GM18508 (cell line): ENCODE measurements around the gene SFPQ.
"Not testable (repeated sequence)": the region's sequence is repeated elsewhere in the genome, so short reads cannot be mapped to it uniquely, and the experiment has no call there.

Experiments
- ATAC-seq: cut with Tn5 transposase; IDR thresholded peaks from one replicate; pipeline ENCODE4 v1.9.1; 2021; ENCODE audit warnings: moderate number of reproducible peaks; ENCODE audit not compliant: insufficient read depth, unreplicated experiment

Gene SFPQ

DNA sequence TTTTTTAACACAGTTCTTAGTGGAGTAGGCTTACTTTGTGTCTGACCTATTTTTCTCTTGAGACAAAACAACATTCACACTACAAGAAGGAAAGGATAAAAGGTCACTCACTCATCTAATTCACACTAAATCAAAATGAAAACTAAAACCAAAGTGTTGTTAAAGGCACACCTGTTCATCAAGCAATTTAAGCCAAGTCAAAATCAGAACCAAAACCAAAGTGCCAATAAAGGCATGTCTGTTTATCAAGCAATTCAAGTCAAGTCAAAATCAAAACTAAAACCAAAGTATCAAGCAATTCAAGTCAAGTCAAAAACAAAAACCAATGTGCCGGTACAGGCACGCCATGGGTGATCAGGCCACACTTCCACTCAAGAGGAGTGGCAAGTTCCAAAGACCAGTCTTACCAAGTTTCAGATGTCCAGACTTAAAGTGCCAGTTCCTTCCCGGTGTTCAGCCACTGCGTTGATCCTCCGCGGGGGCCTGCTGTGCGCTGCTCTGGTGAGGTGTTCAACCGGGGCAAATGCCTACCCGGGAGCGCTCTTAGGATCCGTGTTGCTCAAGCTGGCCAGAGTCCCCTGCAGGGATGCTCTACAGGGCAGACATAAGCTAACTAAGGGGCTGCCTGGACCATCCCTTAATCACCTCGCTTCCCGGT is 46.9 kb downstream of the SFPQ start:
- ATAC-seq: not testable (repeated sequence)

DNA sequence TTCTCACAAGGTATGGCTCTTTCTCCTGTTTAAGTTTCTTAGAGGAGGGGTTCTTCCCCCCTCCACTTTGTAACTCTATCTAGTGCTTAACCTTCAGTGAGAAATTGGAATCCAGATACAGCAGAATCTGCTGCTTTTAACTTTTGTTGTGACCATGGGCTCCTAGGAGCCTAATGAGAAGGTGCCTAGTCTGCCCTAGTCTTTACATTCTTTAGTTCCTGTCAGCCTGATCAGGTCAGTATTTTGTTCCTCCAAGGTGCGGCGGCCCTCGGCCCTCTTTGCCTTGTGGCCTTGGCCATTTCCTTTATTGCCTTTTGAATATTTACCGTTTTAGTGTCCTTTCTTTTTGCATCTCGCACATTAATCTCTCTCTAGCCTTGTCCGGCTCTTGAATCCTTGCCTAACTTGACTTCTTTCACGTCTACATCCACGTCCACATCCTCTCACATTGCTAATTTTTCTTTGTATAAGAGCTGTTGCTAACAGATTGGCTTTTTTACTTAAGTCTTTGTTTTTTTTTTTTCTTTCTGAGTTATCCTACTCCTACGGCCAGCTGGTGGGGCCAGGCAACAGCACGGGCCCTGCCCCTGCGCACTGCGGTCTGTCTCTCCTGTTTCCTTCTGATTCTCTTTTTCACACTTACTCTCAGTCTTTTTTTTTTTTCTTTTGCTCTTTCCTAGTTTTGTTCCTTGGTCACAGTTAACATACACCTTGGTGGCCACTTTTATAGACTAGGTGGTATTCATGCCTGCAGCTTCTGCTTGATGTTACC is 49.0 kb downstream of the SFPQ start:
- ATAC-seq: no peak

DNA sequence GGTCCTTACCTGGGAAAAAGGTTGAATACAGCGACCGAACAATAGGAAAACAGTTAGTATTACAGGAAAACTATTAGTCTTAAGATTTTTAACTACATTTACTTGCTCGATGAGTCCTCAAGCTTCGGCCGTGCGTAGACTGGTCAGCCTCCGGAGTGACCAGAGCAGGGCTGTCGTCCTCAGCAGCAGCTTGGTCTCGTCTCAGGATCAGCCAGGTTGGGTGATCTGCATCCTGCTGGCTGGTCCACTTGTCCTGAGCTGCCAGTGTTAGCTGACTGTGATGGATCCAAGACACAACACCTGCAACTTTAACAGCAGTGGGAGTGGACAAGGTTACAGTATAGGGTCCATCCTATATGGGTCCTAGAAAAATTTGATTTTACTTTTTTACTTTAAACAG is 50.2 kb downstream of the SFPQ start:
- not testable (repeated sequence) for ATAC-seq

DNA sequence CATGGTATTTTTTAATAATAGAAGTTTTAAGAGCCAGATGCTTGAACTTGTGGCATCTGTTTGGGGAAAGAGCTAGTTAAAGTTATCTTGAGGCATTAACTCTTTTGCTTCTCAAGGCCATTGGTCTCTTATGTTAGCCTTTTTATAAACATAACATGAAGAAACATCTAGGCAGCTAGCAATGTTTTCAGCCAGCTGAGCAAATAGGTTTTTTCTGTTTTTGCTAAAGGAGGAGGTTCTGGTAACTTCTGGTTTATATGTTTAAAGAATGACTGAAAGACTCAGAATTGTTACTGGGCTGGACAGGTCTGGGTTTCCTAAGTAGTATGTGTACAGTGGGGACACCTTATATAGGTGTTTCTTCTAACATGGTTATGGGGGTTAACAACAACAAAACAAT is 50.7 kb downstream of the SFPQ start:
- ATAC-seq: not testable (repeated sequence)

DNA sequence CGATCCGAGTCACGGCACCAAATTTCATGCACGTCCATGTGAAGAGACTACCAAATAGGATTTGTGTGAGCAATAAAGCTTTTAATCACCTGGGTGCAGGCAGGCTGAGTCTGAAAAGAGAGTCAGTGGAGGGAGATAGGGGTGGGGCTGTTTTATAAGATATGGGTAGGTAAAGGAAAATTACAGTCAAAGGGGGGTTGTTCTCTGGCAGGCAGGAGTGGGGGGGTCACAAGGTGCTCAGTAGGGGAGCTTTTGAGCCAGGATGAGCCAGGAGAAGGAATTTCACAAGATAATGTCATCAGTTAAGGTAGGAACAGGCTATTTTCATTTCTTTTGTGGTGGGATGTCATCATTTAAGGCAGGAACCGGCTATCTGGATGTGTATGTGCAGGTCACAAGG is 55.4 kb downstream of the SFPQ start:
- not testable (repeated sequence) for ATAC-seq

DNA sequence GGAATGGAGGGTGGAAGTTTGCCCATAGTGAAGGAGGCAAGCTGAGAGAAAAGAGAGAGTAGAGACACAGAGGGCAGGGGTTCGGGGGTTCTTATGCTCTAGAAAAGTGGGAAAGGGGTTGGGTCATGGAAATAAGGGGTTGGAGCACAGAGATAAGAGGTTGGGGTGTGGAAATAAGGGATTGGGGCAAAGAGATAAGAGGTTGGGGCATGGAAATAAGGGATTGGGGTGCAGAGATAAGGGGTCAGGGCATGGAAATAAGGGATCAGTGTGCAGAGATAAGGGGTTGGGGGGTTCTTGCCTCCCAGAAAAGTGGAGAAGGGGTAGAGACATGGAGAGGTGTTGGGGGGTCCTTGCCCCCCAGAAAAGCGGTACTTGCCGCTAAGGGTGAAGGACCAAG is 56.2 kb downstream of the SFPQ start:
- ATAC-seq: no peak
